Neural cell (in vitro differentiated cells): Measurements from ENCODE around the gene SCUBE2.

Experiments
- POLR2AphosphoS5 ChIP-seq: IDR thresholded peaks from 2 replicates; pipeline ENCODE4 v1.6.1; 2012
- REST ChIP-seq: IDR thresholded peaks from 2 replicates; pipeline ENCODE4 v1.6.1; 2012; ENCODE audit warnings: borderline replicate concordance

GRCh38 chr11:9004183-9004926, 87.0 kb downstream of the SCUBE2 start:
- TF ChIP-seq POLR2AphosphoS5: no peak
- TF ChIP-seq REST: no peak
